Measurements from ENCODE around the gene METTL23.
"Not testable (repeated sequence)": the region's sequence is repeated elsewhere in the genome, so short reads cannot be mapped to it uniquely, and the experiment has no call there.

The METTL23 gene

DNA sequence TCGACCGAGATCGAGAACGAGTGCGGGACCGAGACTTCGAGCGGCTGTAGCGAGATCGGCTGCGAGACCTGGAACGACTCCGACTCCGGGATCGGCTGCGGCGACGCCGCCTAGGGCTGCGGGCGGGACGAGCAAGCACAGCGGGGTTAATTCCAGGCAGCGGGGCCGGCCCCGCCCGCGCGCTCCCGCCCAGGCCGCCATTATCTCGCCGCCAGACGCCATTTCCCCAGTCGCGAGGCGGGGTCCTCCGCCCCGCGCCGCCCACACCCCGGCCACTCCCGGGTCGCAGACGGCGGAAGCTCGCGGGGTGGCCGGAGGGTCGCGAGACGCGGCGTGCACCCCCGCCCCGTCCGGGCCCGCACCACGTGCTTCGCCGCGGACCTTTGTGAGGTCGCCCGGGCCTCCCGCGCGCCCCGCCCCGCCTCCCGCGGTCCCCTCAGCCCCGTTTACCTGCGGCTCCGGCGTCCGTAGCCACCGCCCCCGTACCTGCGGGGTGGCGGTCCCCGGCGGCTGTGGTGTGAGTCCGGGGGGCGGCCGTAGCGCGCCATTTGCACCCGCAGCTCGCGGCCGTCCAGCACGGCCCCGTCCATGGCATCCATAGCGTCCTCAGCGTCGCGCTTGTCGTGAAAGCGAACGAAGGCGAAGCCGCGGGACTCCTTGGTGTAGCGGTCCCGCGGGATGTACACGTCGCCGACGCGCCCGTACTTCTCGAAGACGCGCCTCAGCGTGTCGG is 9.9 kb downstream of the METTL23 start:
- DNase-seq: peak; percentile 31

DNA sequence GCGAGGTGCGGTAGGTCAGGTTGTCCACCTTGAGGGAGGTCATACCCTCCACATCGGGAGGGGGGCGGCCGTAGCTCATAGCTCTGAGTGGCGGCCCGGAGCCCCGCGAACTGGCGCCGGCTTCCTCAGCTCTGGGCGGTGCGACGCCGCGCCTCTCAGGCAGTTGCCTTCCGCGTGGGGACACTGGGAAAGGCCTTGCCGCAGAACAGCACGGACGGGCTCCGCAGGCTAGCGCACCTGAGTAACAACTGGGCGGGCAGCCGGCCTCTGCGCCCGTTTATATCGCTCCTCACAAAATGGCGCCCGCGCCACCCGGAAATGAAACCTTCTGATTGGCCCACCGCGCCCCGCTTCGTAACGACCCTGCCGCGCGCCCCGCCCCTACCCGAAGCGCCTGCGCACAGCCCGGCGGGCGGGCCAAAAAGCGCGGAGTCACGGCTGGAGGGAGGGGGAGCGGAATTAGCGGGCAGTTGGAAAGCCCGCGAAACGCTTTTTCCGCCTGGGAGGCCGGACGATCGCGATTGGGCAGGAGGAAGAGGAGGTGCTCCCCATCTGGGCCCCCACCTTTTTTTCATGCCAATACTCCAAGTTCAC is 10.5 kb downstream of the METTL23 start, which contains the start of gene SRSF2:
TSS of gene SRSF2 (minus strand) at position 250 of the 594 bp plus-strand sequence. CDS start at position 79, 171 bp downstream.
- DNase-seq: peak; percentile 98

DNA sequence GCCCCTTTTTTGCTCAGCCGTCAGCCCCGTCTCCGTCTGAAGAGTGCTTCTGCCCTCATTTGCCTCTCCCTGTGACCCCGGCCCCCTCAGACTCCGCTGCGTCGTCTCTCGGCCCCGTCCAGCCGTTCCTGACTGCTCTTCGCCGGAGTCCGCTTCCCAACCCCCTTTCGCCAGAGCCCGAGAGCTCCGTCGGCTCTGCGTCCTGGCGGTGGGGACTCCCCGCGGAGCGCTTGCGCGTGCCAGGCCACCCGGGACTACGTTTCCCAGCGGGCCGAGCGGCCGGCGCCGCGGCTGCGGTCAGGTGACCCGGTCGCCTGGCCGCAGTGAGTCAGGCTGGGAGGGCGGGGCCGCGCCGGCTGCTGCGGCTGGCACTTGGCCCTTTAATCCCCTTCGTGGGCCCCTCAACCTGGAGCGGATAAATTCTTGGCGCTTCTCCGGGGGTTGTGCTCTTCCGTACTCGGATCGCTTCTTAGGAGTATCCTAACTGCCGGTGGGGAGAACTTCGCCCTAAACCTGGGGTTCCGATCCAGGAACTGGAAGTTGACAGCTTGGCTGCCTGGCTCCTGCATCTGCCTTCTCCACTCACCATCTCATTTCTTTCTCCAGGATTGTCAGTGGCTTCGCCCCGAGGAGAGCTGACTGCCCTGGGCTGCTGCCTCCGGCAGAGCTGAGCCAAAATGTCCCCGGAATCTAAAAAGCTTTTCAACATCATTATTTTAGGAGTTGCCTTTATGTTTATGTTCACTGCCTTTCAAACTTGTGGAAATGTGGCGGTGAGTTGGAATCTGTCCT is 11.2 kb downstream of the METTL23 start, which contains the start of gene MFSD11:
TSS of gene MFSD11 (plus strand) at position 444 of the 792 bp plus-strand sequence. CDS start at position 678, 234 bp downstream.
- DNase-seq: peak; percentile 90

DNA sequence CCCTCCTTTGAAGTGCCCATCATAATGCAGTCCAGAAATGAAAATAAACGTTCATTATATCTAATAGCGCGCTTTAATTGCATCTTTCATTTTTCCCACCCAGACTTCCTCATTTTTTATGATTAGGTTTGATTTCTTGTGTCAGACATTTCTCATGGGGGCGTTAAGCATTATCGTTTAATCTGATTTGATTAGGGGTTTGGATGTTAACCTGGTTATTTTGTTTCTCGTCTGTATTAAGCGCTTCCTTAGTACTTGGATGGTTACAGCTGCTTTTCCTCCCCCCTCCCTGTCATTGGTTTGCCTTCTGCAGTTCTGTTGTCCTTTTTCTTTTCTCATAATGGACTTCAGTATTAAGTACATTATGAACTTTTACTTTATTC is 11.8 kb downstream of the METTL23 start:
- no peak for DNase-seq

DNA sequence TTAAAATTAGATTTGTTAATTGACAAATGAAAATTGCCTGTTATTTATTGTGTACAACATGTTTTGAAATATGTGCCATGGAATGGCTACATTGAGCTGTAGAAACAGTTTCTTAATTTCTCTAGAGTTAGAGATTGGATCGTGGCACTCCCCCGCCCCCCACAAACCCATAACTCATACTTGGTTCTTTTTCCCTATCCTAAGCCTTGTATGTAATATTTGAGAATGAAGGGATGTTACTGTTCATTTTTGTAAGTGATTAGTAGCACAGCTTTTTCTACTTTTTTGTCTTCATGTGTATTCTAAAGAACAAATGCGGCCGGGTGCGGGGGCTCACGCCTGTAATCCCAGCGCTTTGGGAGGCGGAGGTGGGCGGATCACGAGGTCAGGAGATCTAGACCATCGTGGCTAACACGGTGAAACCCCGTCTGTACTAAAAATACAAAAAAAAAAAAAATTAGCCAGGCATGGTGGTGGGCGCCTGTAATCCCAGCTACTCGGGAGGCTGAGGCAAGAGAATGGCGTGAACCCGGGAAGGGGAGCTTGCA is 13.0 kb downstream of the METTL23 start:
- not testable (repeated sequence) for DNase-seq

DNA sequence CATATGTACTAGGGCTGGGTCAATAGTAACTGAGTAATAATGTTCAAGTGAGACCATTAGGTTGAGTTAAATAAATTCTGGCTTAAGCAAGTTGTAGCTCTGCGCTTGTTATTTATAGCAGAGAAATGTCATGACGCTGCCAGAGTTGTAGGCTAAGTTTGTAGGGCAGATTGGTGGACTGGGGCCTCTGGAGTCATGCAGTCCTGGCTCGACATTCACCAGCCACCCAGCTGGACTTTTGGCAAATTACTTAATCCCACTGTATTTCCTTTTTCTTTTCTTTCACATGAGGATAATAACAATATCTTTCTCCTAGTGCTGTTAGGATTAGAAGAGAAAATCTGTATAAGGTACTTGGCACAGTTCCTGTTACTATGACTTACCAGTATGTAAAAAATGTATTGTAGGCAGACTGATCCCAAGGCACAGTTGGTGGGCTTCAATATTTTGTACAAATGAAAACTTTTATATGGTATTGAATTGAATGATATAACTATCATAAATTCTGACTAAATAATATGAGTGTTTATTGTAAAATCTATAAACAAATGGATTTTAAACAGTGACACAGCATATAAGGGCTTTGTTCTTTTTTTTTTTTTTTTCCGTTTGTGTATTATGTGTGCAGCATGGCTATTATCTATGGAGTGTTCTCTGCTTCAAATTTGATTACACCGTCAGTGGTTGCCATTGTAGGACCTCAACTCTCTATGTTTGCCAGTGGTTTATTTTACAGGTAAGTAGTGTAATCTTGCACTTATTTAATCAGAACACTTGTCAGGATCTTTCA is 13.9 kb downstream of the METTL23 start:
- DNase-seq: no peak

DNA sequence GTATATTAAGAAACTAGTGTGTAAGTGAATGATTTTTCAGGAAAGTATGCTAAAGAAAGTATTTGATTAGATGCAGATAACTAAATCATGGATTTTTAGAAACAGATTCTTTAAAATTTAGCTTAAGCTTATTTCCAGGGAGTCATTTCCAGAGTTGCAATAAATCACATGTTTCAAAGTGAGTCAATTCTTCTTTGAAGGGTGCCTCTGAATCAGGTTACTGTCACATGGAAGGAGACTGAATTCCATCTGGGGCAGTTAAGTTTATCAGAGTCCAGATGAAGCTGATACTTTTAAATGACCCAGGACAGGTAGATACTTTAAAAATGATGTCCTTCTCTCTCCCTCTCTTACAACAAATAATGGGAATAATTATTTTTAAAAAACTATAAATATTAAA is 16.3 kb downstream of the METTL23 start:
- no peak for DNase-seq

DNA sequence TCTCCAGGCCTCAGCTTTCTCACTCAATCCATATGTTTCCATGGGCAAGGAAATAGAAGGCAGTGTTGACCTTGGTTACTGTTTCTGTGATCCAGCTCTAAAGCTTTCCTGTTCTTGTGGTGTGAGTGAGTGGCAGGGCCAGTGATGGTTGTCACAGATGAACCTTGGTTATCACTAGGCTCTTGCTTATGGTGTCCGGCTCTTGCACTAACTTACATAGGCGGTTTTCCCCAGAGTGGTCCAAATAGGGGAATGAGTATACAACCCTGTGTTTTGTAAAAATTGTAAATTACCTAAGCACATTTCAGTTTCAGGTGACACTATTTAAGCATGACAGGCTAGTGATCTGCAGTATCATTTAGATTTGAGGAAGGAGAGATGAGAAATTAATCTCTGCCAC is 18.1 kb downstream of the METTL23 start:
- no peak for DNase-seq

DNA sequence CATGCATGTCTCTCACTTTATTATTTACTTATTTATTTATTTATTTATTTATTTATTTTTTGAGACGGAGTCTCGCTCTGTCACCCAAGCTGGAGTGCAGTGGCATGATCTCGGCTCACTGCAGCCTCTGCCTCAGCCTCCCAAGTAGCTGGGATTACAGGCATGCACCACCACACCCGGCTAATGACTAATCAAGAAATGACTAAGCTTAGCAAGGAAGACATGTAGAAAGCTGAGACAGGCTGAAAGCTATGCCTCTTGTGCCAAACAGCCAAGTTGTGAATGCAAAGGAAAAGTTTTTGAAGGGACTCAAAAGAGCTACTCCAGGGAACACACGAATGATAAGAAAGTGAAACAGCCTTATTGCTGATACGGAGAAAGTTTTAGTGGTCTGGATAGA is 19.1 kb downstream of the METTL23 start:
- not testable (repeated sequence) for DNase-seq

DNA sequence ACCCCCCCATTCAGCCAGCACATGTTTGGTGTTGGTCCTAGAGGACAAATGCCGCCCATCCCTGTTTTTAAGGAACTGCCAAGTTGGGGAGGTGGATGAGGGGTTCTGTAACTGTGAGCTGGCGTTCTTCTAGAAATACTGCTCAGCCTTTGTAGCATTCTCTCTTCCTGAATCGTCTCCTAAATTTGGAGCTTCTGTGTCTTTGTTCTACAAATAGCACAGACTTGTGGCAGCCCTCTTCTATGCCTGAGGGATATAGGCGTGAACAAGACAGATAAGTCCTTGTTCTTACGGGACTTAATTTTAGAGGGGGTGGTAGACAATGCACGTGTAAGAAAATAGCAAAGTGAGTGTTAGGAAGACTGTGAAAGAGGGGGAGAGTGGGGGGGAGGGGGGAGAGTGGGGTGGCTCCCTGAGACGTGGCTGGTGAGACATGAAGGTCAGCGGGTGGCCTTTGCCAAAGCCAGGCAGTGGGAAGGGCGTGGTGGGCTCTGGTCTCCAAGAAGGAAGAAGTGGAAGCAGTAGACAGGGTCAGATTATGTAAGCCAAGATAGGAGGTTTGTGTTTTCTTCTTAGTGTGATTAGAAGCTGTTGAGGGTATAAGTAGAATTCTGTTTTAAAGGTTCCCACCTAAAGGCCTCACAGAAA is 21.2 kb downstream of the METTL23 start:
- DNase-seq: peak; percentile 53

DNA sequence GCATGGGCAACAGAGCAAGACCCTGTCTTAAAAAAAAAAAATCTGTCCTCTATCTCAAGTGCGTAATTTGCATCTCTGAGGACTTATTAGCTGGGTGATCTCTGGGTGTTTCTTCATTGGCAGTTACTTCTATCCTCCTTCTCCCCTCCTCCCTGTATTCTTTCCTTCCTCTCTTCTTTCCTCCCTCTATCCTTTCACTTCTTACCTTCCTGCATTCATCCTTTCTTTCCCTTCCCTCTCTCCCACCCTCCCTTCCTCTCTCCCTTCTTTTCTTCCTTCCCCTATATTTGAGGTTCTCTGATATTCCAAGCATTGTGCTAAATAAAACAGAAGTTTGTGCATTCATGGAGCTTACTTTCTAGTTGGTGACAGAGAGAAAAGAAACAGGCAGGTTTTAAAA is 22.0 kb downstream of the METTL23 start:
- DNase-seq: no peak

DNA sequence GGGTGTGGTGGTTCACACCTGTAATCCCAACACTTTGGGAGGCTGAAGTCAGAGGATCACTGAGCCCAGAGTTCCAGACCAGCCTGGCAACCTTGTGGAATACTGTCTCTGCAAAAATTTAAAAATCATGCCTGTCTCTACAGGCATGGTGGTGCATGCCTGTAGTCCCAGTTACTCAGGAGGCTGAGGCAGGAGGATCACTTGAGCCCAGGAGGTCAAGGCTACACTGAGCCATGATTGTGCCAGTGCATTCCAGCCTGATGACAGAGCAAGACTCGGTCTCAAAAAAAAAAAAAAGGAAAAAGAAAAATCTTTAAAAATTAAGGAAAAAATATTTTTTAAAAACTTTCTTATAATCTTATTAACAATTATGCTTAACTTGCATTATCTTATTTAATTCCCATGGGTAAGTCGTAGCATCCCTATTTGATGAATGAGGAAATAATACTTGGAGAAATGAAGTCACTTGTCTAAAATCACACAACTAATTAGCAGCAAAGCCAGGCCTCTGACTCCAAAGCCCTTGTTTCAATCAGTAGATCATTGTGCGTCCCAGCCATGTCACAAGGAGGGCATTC is 24.9 kb downstream of the METTL23 start:
- DNase-seq: no peak

DNA sequence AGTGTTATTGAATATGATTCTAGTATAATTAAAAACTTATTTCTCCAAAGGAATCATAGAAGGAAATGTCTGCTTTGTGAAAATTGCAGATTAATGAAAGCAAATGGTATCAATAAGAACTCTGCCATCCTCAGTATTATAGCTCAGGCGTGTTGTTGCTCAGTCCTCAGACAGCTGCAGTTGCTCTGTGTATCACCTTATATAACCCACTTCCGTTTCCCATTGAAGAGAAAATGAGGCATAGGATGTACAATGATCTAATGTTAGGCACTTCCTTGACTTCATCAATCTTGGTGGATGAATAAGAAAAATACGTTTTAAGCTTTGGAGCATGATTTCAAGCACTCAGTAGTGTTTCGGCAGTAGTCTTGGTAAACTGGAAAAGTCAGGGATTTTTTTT is 25.4 kb downstream of the METTL23 start:
- DNase-seq: no peak

DNA sequence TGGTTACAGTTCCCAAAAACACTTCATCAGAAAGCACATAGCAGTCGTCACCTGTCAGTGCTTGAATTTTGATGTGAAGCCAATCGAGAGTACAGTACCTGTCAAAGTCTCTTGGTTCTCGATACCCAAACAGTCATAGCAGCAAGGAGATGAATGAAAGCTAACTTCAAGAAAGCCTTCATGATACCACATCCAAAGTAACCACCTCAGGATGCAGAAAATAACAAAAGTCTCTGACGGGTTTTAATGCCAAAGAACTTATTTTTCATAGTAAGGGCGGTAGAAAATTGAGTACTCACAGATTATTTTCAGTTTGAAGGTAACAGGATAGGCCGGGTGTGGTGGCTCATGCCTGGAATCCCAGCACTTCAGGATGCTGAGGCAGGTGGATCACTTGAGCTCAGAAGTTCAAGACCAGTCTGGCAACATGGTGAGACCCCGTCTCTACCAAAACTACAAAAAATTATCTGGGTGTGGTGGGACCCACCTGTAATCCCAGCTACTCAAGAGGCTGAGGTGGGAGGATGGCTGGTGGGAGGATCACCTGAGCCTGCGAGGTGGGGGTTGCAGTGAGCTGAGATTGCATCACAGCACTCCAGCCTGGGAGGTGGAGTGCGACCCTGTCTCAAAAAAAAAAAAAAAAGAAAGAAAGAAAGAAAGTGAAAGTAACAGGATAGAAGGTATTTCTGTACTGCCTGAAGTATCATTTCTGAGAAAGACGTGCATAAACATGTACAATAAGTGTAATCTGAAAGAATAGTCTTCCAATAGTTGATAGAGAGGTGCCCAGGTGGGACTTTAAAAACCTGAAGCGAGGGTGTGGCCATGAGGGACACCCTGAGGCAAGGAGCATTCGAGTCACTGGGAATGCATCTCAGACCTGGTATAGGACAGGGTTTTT is 26.7 kb downstream of the METTL23 start:
- DNase-seq: no peak

DNA sequence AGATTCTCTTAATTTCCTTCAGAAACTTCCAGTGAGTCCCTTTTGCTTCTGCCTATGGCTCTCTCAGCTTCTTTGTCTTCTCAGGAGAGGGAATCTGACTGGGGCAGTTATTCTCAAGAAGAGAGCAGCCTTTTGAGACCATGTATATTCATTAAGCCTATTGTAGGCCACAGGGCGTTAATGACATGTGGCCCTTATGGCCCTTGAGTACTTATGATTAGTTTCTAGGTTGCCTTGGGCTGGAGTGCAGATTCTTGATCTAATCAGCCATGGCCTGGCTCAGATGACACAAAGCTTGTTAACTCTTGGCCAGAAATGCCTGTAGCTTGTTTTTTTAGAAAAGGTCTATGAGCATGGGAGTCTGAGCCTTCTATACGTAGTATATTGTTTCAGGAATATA is 28.6 kb downstream of the METTL23 start:
- no peak for DNase-seq

DNA sequence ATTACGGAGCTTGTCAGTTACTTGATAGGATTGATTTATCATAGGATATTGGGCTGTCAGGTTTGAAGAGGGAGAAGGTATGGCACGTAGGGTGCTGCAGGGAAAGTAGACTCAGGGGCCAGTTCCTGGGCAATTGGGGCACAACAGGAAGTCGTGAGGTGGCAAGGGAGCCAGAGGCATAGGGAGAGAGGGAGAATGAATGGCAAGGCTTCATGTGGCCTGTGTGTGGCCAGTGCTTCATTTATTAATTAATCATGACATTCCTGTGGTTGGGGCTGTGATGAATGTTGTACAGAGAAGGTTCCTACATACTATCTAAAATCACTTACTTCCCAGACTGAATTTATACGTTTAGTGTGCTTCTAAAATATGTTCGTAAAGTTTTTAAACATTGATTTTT is 30.6 kb downstream of the METTL23 start:
- DNase-seq: no peak

DNA sequence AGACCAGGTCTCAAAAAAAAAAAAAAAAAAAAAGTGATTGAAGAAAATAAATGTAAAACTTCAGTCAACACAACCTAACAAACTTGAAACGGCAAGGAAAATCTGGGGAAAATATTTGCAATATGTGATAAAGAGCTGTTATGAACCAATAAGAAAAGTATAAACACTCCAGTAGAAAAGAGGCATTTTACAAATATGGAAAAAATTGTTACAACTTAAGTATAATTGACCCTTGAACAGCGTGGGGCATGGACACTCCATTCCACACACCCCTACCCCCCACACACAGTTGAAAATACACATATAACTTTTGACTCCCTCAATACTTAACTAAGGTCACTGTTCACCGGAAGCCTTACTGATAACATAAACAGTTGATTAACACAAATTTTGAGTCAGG is 31.9 kb downstream of the METTL23 start:
- DNase-seq: no peak

DNA sequence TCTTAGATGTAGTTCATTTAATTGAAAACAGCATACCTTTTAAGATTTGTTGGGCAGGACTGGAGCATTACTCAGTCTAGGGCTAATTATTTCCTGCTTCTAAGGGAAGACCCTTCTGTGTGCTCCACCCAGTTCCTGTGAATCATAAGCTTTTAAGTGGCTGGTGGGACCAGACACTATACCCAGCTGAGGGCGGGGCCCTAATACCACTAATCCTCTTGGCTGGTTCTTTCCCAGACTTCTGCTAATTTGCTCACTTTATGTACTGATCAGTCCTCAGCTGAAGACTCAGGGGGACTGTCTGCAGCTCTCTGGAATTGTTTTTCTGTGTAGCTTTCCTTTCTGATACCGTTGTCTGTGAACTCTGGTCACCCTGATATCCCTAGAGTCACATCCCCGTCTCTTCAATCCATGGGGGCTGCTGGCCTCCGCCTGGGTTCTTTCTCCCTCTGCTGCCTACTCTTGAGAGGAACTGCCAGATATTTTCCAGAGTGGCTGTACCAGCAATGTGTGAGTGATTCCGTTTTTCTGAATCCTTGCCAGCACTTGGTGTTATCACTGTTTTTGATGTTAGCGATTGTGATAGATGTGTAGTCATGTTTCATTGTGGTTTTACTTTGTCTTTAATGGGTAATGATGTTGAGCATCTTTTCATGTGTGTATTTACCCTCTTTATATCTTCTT is 46.3 kb downstream of the METTL23 start:
- peak; percentile 96 for DNase-seq

DNA sequence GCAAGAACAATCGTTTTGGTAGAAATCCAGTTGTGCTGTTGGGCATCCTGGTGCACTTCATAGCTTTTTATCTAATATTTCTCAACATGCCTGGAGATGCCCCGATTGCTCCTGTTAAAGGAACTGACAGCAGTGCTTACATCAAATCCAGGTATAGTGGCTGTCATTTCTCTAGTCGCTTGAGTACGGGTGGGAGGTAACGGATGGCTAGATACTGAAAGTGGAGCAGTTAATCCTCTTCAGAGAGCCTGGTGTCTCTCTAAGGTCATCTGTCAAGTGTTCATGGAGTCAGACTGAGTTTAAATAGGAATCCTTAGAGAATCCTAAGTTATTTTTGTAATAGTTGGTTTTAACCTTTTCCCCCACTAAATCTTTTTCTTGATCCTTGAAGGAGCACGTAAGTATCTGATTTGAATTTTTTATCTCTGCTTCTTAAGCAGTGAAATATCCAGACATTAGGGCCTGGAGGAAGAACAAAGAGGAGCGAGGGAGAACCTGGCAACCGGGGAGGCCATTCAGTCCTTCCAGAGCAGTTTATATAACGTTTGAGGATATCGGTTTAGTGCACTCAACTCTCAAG is 48.5 kb downstream of the METTL23 start:
- no peak for DNase-seq
